SK-N-SH (cell line): Measurements from ENCODE around the gene PDE10A. TPM values are rescaled to one million over a fixed set of nuclear protein-coding genes. Genes with fewer than 3 reads are reported as not detected.

ENCODE experiments used
- CTCF ChIA-PET: fragments of 300-600, 350-600 bp; formaldehyde crosslinking; extraction: SDS; loops from one replicate; lab custom pipeline; 2021; lab: Yijun Ruan, JAX
- POLR2A ChIA-PET: fragments of 350-600 bp; sonication (Branson Sonifier 250); formaldehyde crosslinking; extraction: SDS; loops from one replicate; lab custom pipeline; 2020; ENCODE audit warnings: antibody characterized with exemption, inconsistent platforms; lab: Yijun Ruan, JAX
- DNase-seq: peaks from one replicate; pipeline ENCODE4 v3.0.0; 2012
- H2AFZ ChIP-seq: fragments of 200-600 bp; sonication (generic); 2 replicates; pipeline ENCODE4 v1.8.1; 2016; ENCODE audit warnings: antibody characterized with exemption, mild to moderate bottlenecking, low read depth
- H3F3A ChIP-seq: fragments of 200-600 bp; sonication (generic); replicated peaks from 2 replicates; pipeline ENCODE3; 2016; ENCODE audit warnings: antibody characterized with exemption, mild to moderate bottlenecking; ENCODE audit not compliant: insufficient read depth
- H3K27ac ChIP-seq, 2 experiments: fragments of 200-500 bp in 1 of 2; fragments of 200-600 bp in 1 of 2; sonication (Bioruptor generic) in 1 of 2; sonication (generic), shearing (Covaris generic) in 1 of 2; 2 replicates each; pipeline versions ENCODE4 v1.5.1 to v1.6.1; 2014 to 2016; ENCODE audit warnings: low read depth in 2 of 2, inconsistent platforms in 1 of 2, low read length in 1 of 2, mild to moderate bottlenecking in 1 of 2, mixed read lengths in 1 of 2
- H3K27me3 ChIP-seq: fragments of 200-600 bp; sonication (generic), shearing (Covaris generic); 2 replicates; pipeline ENCODE4 v1.6.1; 2016; ENCODE audit warnings: mixed run types; ENCODE audit not compliant: insufficient read depth
- H3K36me3 ChIP-seq, 2 experiments: fragments of 200-500 bp in 1 of 2; fragments of 200-600 bp in 1 of 2; sonication (Bioruptor generic) in 1 of 2; sonication (generic) in 1 of 2; replicated peaks in 1 of 2; 2 replicates each; pipeline versions ENCODE3 to v1.5.1; 2014 to 2016; ENCODE audit warnings: low read length in 1 of 2, mild to moderate bottlenecking in 1 of 2; ENCODE audit not compliant: insufficient read depth in 2 of 2, control insufficient read depth in 1 of 2
- H3K4me1 ChIP-seq, 2 experiments: fragments of 200-500 bp in 1 of 2; fragments of 200-600 bp in 1 of 2; sonication (Bioruptor generic) in 1 of 2; sonication (generic), shearing (Covaris generic) in 1 of 2; 2 replicates each; pipeline versions ENCODE4 v1.5.1 to v1.6.1; 2014 to 2016; ENCODE audit warnings: low read depth in 1 of 2, low read length in 1 of 2, mixed run types in 1 of 2; ENCODE audit not compliant: insufficient read depth in 2 of 2, control insufficient read depth in 1 of 2
- H3K4me2 ChIP-seq: fragments of 200-600 bp; sonication (generic), shearing (Covaris generic); 2 replicates; pipeline ENCODE4 v1.6.1; 2017; ENCODE audit warnings: mixed run types
- H3K4me3 ChIP-seq, 2 experiments: fragments of 200-500 bp in 1 of 2; fragments of 200-600 bp in 1 of 2; sonication (Bioruptor generic) in 1 of 2; sonication (generic), shearing (Covaris generic) in 1 of 2; 2 replicates each; pipeline versions ENCODE4 v1.5.1 to v1.8.1; 2014 to 2016; ENCODE audit warnings: low read depth in 2 of 2, inconsistent platforms in 1 of 2, low read length in 1 of 2, mild to moderate bottlenecking in 1 of 2, mixed read lengths in 1 of 2, moderate library complexity in 1 of 2
- H3K79me2 ChIP-seq: fragments of 200-600 bp; sonication (generic); 2 replicates; pipeline ENCODE4 v1.8.1; 2017; ENCODE audit warnings: mild to moderate bottlenecking; ENCODE audit not compliant: insufficient read depth
- H3K9ac ChIP-seq: fragments of 200-600 bp; sonication (generic); 2 replicates; pipeline ENCODE4 v1.6.1; 2017; ENCODE audit warnings: mixed run types
- H3K9me2 ChIP-seq: fragments of 200-600 bp; sonication (generic); 2 replicates; pipeline ENCODE4 v1.6.1; 2017; ENCODE audit warnings: mixed run types
- H3K9me3 ChIP-seq: fragments of 200-600 bp; sonication (generic); 2 replicates; pipeline ENCODE4 v1.6.1; 2017; ENCODE audit warnings: mixed run types, mild to moderate bottlenecking, moderate library complexity
- H4K20me1 ChIP-seq: fragments of 200-600 bp; sonication (generic); 2 replicates; pipeline ENCODE4 v1.6.1; 2017; ENCODE audit warnings: mild to moderate bottlenecking, mixed run types; ENCODE audit not compliant: insufficient read depth
- CTCF ChIP-seq: fragments of 200-600 bp; sonication (generic); IDR thresholded peaks from 2 replicates; pipeline ENCODE4 v1.6.1; 2017; ENCODE audit warnings: antibody characterized with exemption, mild to moderate bottlenecking, moderate library complexity
- EP300 ChIP-seq, 2 experiments: IDR thresholded peaks; 2 replicates each; pipeline versions ENCODE4 v1.4.0 to v1.6.1; 2012; ENCODE audit warnings: borderline replicate concordance in 1 of 2, low read depth in 1 of 2, low read length in 1 of 2
- EZH2phosphoT487 ChIP-seq: fragments of 200-600 bp; sonication (generic); IDR thresholded peaks from 2 replicates; pipeline ENCODE4 v1.6.1; 2017; ENCODE audit warnings: low read depth, mixed run types, mild to moderate bottlenecking, antibody characterized with exemption, moderate library complexity, borderline replicate concordance
- GABPA ChIP-seq: IDR thresholded peaks from 2 replicates; pipeline ENCODE4 v1.4.0; 2012; ENCODE audit warnings: low read depth, mild to moderate bottlenecking
- MEF2A ChIP-seq: IDR thresholded peaks from 2 replicates; pipeline ENCODE4 v1.4.0; 2012; ENCODE audit warnings: low read depth, borderline replicate concordance
- PBX3 ChIP-seq: IDR thresholded peaks from 2 replicates; pipeline ENCODE4; 2012
- RCOR1 ChIP-seq: fragments of 150-350 bp; IDR thresholded peaks from 2 replicates; pipeline ENCODE4 v1.6.1; 2017; ENCODE audit warnings: antibody characterized with exemption, low read length
- SIN3A ChIP-seq: IDR thresholded peaks from 2 replicates; pipeline ENCODE4 v1.6.1; 2012; ENCODE audit warnings: low read depth, mild to moderate bottlenecking, low read length, moderate library complexity, borderline replicate concordance
- SMC3 ChIP-seq: IDR thresholded peaks from 2 replicates; pipeline ENCODE4 v1.6.1; 2012; ENCODE audit warnings: low read depth, low read length, improper control_type of control experiment
- TAF1 ChIP-seq: IDR thresholded peaks from 2 replicates; pipeline ENCODE4 v1.6.1; 2012; ENCODE audit warnings: low read depth, mild to moderate bottlenecking, low read length, moderate library complexity, borderline replicate concordance
- TCF12 ChIP-seq: IDR thresholded peaks from 2 replicates; pipeline ENCODE4 v1.4.0; 2012
- YY1 ChIP-seq: IDR thresholded peaks from 2 replicates; pipeline ENCODE4 v1.4.0; 2012; ENCODE audit warnings: low read depth, mild to moderate bottlenecking
- WGBS: methylation state at CpG from one replicate; pipeline ENCODE4 v1.1.6; 2017; ENCODE audit warnings: low lambda C conversion rate; 5-methylcytosine and 5-hydroxymethylcytosine counted together
- polyA plus RNA-seq, 3 experiments: library from polyadenylated mRNA; depleted of rRNA; stranded (reverse); fragments of >200 nt; gene quantifications; 2 replicates each; pipeline ENCODE4 v1.2.3, GENCODE V29; 2012

PDE10A gene
- polyA plus RNA-seq, 1 of the 3 experiments (the other 2 are of a cell fraction) = 0.43 TPM

GRCh38 chr6:165298875-165299274, 364.2 kb downstream of the PDE10A start:
- Histone ChIP-seq H3K9me3 (no peaks in the 10 kb centered on the region), H3K9ac (no peak overlapping the region), H3K36me3 (no peaks in the 10 kb centered on the region)
- TF ChIP-seq SIN3A = no peak
- TF ChIP-seq YY1 = no peak
- TF ChIP-seq EZH2phosphoT487 = no peak
- TF ChIP-seq GABPA = no peak
- no peak for TF ChIP-seq TCF12
- TF ChIP-seq, all 33 proteins: peak for 0
- Histone ChIP-seq H2AFZ (no peak overlapping the region), H3K9me2 (no peaks in the 10 kb centered on the region), H3K4me2 (no peak overlapping the region), H3F3A (no peaks in the 10 kb centered on the region), H4K20me1 (no peaks in the 10 kb centered on the region), H3K79me2 (no peaks in the 10 kb centered on the region), H3K27ac (no peak overlapping the region), H3K4me3 (no peak overlapping the region), H3K27me3 (no peaks in the 10 kb centered on the region), H3K4me1 (no peaks in the 10 kb centered on the region)
- POLR2A ChIA-PET = no interaction called here
- CTCF ChIA-PET = no interaction called here
- no peak for DNase-seq
- 36% methylated on average over 5 of the region's 5 CpGs for WGBS

- no peak for DNase-seq
- Histone ChIP-seq H3K27ac (no peak overlapping the region), H3K27me3 (no peaks in the 10 kb centered on the region), H3K36me3 (no peaks in the 10 kb centered on the region), H3K4me1 (no peaks in the 10 kb centered on the region), H3K9ac (no peak overlapping the region), H3K4me3 (no peak overlapping the region), H4K20me1 (no peaks in the 10 kb centered on the region), H3K9me3 (no peaks in the 10 kb centered on the region), H3F3A (no peaks in the 10 kb centered on the region), H2AFZ (no peak overlapping the region), H3K4me2 (no peak overlapping the region), H3K79me2 (no peaks in the 10 kb centered on the region), H3K9me2 (no peaks in the 10 kb centered on the region)
- ChIA-PET CTCF (no interaction called here), POLR2A (no interaction called here)
- TF ChIP-seq SMC3 = no peak
- TF ChIP-seq RCOR1 = no peak
- no peak for TF ChIP-seq SIN3A
- no peak for TF ChIP-seq CTCF
- no peak for TF ChIP-seq TAF1
- TF ChIP-seq EP300 (IDR thresholded peaks at IDR 0.05; ENCODE audit: borderline replicate concordance in 1 of 2, low read depth in 1 of 2, low read length in 1 of 2) = no peak
- no peak for TF ChIP-seq PBX3
- no peak for TF ChIP-seq MEF2A
- 68% methylated on average over 6 of the region's 6 CpGs for WGBS
Measured at GRCh38 chr6:165298402-165298801, 364.6 kb downstream of the PDE10A start.
